Esophagus muscularis mucosa (tissue), 3 donors: ENCODE measurements around the gene UBASH3B.

Experiments
- CTCF ChIP-seq, 3 experiments: fragments of 200-600 bp in 2 of 3; fragments of 450-650 bp in 1 of 3; sonication (generic) in 2 of 3; IDR thresholded peaks; one replicate each; pipeline ENCODE4 v1.5.1; 2017 to 2019; ENCODE audit warnings: antibody characterized with exemption in 3 of 3, mild to moderate bottlenecking in 2 of 3, moderate library complexity in 1 of 3
- POLR2A ChIP-seq: fragments of 450-650 bp; IDR thresholded peaks from one replicate; pipeline ENCODE4 v1.6.1; 2017; ENCODE audit warnings: antibody characterized with exemption, moderate library complexity, mild to moderate bottlenecking, low read depth

DNA sequence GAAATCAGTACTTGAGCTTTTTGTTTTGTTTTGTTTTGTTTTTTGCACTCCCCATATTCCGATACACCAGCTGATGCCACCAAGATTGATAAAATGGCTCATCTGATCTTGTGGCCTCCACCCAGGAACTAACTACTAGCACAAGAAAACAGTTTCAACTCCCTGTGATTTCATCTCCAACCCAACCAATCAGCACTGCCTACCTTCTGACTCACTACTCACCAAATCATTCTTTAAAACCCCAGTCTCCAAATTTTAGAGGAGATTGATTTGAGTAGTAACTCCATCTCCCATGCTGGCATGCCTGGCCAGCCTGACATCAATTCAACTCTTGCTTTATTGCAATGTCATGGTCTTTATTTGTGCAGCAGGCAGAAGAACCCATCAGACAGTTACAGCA lies 166.7 kb downstream of the UBASH3B start:
- no peak for TF ChIP-seq POLR2A
- TF ChIP-seq CTCF (IDR thresholded peaks at IDR 0.05) = no peak
